ENCODE results near the gene CUL7.

CUL7 gene

GRCh38 chr6:43034190-43034525, 19.5 kb downstream of the CUL7 start:
- Histone ChIP-seq H4K20me1 (peaks cover 0 to 72% (median 22%) of the 10 kb centered on the region in 11 experiments; a peak in 16 of 22 replicates), H3K4me1 (no peaks in the 10 kb centered on the region), H3K4me2 (no peak overlapping the region), H3K4me3 (no peak overlapping the region), H3K27me3 (no peaks in the 10 kb centered on the region), H3K9me3 (replicated peaks in 1 of 11) (no peaks in the 10 kb centered on the region), H3K36me3 (peaks cover 77 to 100% (median 95%) of the 10 kb centered on the region in 11 experiments), H3K27ac (no peak overlapping the region), H3K9ac (no peak overlapping the region)
- no peak for TF ChIP-seq Cebpa-rat (IDR thresholded peaks at IDR 0.05)

DNA sequence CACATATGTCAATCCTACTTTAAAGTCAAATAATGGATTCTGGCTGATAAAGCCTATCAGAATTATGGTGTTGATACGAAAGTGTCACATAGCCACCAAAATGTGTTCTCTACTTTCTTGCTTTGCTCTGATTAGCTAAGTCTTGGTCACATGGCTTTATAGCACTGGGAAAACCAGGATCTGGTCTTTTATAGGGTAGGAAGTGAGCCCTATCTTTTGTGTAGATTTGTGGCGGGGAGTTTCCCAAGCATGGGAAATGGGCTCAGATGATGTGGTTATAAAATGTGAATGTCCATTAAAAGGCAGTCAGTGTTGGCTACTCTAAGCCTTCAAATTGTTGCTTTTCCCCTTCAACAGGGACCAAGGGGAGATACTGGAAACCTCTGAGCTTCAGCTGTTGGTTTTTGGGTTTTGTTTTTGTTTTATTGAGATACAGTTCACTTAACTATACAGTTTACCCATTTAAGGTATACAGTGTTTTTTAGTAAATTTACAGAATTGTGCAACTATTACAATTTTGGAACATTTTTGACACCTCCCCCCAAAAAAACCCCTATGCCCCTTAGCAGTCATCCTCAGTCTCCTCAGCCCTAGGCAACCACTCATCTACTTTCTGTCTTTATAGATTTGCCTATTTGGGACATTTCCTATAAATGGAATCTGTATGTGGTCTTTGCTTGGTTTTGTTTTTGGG, 20.0 kb downstream of the CUL7 start:
- no peak overlapping the region for H3K4me2 ChIP-seq
- no peak for TF ChIP-seq Cebpa-rat (IDR thresholded peaks at IDR 0.05)
- peaks cover 77 to 100% (median 95%) of the 10 kb centered on the region in 11 experiments for H3K36me3 ChIP-seq
- H3K27me3 ChIP-seq: no peaks in the 10 kb centered on the region
- no peak overlapping the region for H3K4me3 ChIP-seq
- H3K9ac ChIP-seq: no peak overlapping the region
- H4K20me1 ChIP-seq: peaks cover 0 to 74% (median 26%) of the 10 kb centered on the region in 11 experiments; a peak in 16 of 22 replicates
- H3K9me3 ChIP-seq (replicated peaks in 1 of 11): no peaks in the 10 kb centered on the region
- H3K4me1 ChIP-seq: no peaks in the 10 kb centered on the region
- no peak overlapping the region for H3K27ac ChIP-seq

DNA sequence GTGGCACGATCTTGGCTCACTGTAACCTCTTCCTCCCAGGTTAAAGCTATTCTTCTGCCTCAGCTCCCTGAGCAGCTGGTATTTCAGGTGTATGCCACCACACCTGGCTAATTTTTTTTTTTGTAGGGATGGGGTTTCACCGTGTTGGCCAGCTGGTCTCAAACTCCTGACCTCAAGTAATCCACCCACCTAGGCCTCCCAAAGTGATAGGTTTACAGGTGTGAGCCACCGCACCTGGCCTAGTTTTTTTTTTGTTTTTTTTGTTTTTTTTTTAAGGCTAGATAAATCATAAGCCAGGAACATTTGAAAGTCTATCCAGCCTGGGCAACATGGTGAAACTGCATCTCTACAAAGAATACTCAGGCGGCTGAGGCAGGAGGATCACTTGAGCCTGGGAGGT, 21.3 kb downstream of the CUL7 start:
- Histone ChIP-seq H3K9ac (no peak overlapping the region), H3K4me3 (no peak overlapping the region), H3K4me2 (no peak overlapping the region), H3K4me1 (no peaks in the 10 kb centered on the region), H3K9me3 (replicated peaks in 1 of 11) (no peaks in the 10 kb centered on the region), H3K36me3 (peaks cover 77 to 100% (median 95%) of the 10 kb centered on the region in 11 experiments), H3K27ac (no peak overlapping the region), H4K20me1 (peaks cover 0 to 71% (median 26%) of the 10 kb centered on the region in 11 experiments; a peak in 16 of 22 replicates), H3K27me3 (no peaks in the 10 kb centered on the region)
- no peak for TF ChIP-seq Cebpa-rat (IDR thresholded peaks at IDR 0.05)

- H3K9ac ChIP-seq: no peak overlapping the region
- no peaks in the 10 kb centered on the region for H3K9me3 ChIP-seq (replicated peaks in 1 of 11)
- no peaks in the 10 kb centered on the region for H3K27me3 ChIP-seq
- H3K27ac ChIP-seq: no peak overlapping the region
- no peak overlapping the region for H3K4me3 ChIP-seq
- peaks cover 0 to 12% (median 5%) of the 10 kb centered on the region in 10 experiments; a peak in 7 of 20 replicates for H3K4me1 ChIP-seq
- peaks cover 0 to 82% (median 26%) of the 10 kb centered on the region in 11 experiments; a peak in 16 of 22 replicates for H4K20me1 ChIP-seq
- H3K4me2 ChIP-seq: no peak overlapping the region
- TF ChIP-seq Cebpa-rat (IDR thresholded peaks at IDR 0.05): no peak
- H3K36me3 ChIP-seq: peaks cover 88 to 100% (median 98%) of the 10 kb centered on the region in 11 experiments
Measured at GRCh38 chr6:43029120-43029519, 24.5 kb downstream of the CUL7 start.

GRCh38 chr6:43026365-43026764, 27.3 kb downstream of the CUL7 start:
- H3K27ac ChIP-seq: peak overlapping the region in 1 of 11 experiments; percentile 6; a peak in 1 of 22 replicates
- H3K36me3 ChIP-seq: peaks cover 62 to 88% (median 82%) of the 10 kb centered on the region in 11 experiments
- H3K4me1 ChIP-seq: peaks cover 11 to 29% (median 22%) of the 10 kb centered on the region in 10 experiments
- H3K9ac ChIP-seq: peak overlapping the region in 1 of 11 experiments; percentile 1; a peak in 1 of 22 replicates
- no peaks in the 10 kb centered on the region for H3K9me3 ChIP-seq (replicated peaks in 1 of 11)
- no peak overlapping the region for H3K4me2 ChIP-seq
- TF ChIP-seq Cebpa-rat (IDR thresholded peaks at IDR 0.05): no peak
- no peaks in the 10 kb centered on the region for H3K27me3 ChIP-seq
- H4K20me1 ChIP-seq: peaks cover 0 to 74% (median 34%) of the 10 kb centered on the region in 11 experiments; a peak in 15 of 22 replicates
- no peak overlapping the region for H3K4me3 ChIP-seq

- H3K4me1 ChIP-seq: peaks cover 20 to 45% (median 33%) of the 10 kb centered on the region in 10 experiments
- peaks cover 70 to 84% (median 79%) of the 10 kb centered on the region in 11 experiments for H3K36me3 ChIP-seq
- peaks cover 0 to 67% (median 29%) of the 10 kb centered on the region in 11 experiments; a peak in 15 of 22 replicates for H4K20me1 ChIP-seq
- H3K27me3 ChIP-seq: no peaks in the 10 kb centered on the region
- TF ChIP-seq Cebpa-rat (IDR thresholded peaks at IDR 0.05): no peak
- H3K4me2 ChIP-seq: peak overlapping the region in 3 of 11 experiments; percentile 1 to 17 (median 16); a peak in 2 of 22 replicates
- no peak overlapping the region for H3K4me3 ChIP-seq
- no peaks in the 10 kb centered on the region for H3K9me3 ChIP-seq (replicated peaks in 1 of 11)
- no peak overlapping the region for H3K27ac ChIP-seq
- H3K9ac ChIP-seq: no peak overlapping the region; a peak in 1 of 22 replicates
Measured at GRCh38 chr6:43024436-43024835, 29.2 kb downstream of the CUL7 start.

- H3K4me2 ChIP-seq: peak within 1 kb of the TSS; percentile 60 to 97 (median 86)
- no peaks in the 10 kb centered on the region for H3K9me3 ChIP-seq (replicated peaks in 1 of 11)
- H3K4me1 ChIP-seq: peaks cover 29 to 63% (median 45%) of the 10 kb centered on the region in 10 experiments
- H4K20me1 ChIP-seq: peaks cover 9 to 58% (median 30%) of the 10 kb centered on the region in 11 experiments; a peak in 18 of 22 replicates
- no peaks in the 10 kb centered on the region for H3K27me3 ChIP-seq
- peak in 3 of 11 experiments; percentile 11 to 46 (median 41); a peak in 2 of 22 replicates for TF ChIP-seq Cebpa-rat (IDR thresholded peaks at IDR 0.05)
- peaks cover 69 to 84% (median 76%) of the 10 kb centered on the region in 11 experiments for H3K36me3 ChIP-seq
- H3K4me3 ChIP-seq: peak within 1 kb of the TSS; percentile 78 to 98 (median 88)
- peak within 1 kb of the TSS; percentile 79 to 89 (median 84) for H3K9ac ChIP-seq
- H3K27ac ChIP-seq: peak within 1 kb of the TSS; percentile 17 to 89 (median 77); a peak in 21 of 22 replicates
Measured at GRCh38 chr6:43021270-43022047, 32.2 kb downstream of the CUL7 start, which contains the start of gene RRP36. Gene RRP36 (plus strand): TSS chr6:43021623. CDS start chr6:43021655, 32 bp downstream.

DNA sequence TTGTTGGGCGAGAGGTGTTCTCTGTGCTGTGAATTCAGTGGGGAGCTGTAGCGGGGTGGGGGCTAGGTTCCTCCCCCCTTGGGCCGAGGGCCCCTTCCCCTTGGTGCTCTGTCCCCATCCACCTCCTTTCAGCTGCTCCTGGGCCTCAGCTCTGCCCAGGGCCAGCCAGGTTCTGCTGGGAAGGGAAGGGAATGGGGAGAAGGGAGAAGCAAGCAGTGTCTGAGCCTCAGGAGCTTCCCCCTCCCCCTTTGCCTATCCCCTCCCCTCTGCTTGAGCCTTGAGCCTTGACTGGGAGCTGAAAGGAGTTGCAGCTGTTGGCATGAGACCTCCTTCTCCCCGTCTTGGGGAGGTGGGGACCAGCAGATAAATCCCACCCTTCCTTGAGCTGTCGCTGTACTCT, 32.8 kb downstream of the CUL7 start:
- Histone ChIP-seq H3K27ac (peak overlapping the region in 10 of 11 experiments; percentile 50 to 89 (median 78); a peak in 20 of 22 replicates), H3K36me3 (peaks cover 63 to 78% (median 70%) of the 10 kb centered on the region in 11 experiments), H3K4me3 (peak overlapping the region; percentile 78 to 98 (median 88); a peak in 19 of 20 replicates), H3K9me3 (replicated peaks in 1 of 11) (no peaks in the 10 kb centered on the region), H3K4me2 (peak overlapping the region; percentile 60 to 96 (median 85)), H3K9ac (peak overlapping the region in 10 of 11 experiments; percentile 79 to 89 (median 84); a peak in 17 of 22 replicates), H4K20me1 (peaks cover 14 to 58% (median 36%) of the 10 kb centered on the region in 11 experiments; a peak in 17 of 22 replicates), H3K27me3 (no peaks in the 10 kb centered on the region), H3K4me1 (peaks cover 35 to 69% (median 50%) of the 10 kb centered on the region in 10 experiments)
- TF ChIP-seq Cebpa-rat (IDR thresholded peaks at IDR 0.05): no peak
